Measurements from ENCODE around the gene ZDHHC11B. TPM values are rescaled to one million over a fixed set of nuclear protein-coding genes. Genes with fewer than 3 reads are reported as not detected.
A peak's percentile ranks its signal among the peaks of the same experiment; 100 is the strongest.

ZDHHC11B gene
- total RNA-seq, 4 donors from 2014 or later, result 2.2 to 11.7 (median 6.2) TPM

- no peaks in the 10 kb centered on the region for H3K9me3 ChIP-seq
- H3K27me3 ChIP-seq, result no peaks in the 10 kb centered on the region
- H3K27ac ChIP-seq (replicated peaks in 1 of 4), result no peak overlapping the region
- H3K4me3 ChIP-seq, result no peak overlapping the region
- TF ChIP-seq CTCF (IDR thresholded peaks at IDR 0.05) (no peak), POLR2AphosphoS5 (IDR thresholded peaks at IDR 0.05) (no peak), POLR2A (IDR thresholded peaks at IDR 0.05; ENCODE audit: low read depth) (no peak), EP300 (IDR thresholded peaks at IDR 0.05) (no peak)
- no peak for DNase-seq (ENCODE audit: extremely low spot score)
- 79% methylated on average over 13 of the region's 13 CpGs for WGBS
- H3K36me3 ChIP-seq, result peaks cover 21 to 47% (median 41%) of the 10 kb centered on the region in 4 donors
- intact Hi-C loops (cut with DNase I), result no loop called here
- peaks cover 13 to 50% (median 43%) of the 10 kb centered on the region in 4 donors for H3K4me1 ChIP-seq
Observed at GRCh38 chr5:666816-667498, 117.6 kb downstream of the ZDHHC11B start.

GRCh38 chr5:665956-666711, 118.4 kb downstream of the ZDHHC11B start:
- Histone ChIP-seq H3K4me3 (no peak overlapping the region), H3K36me3 (peaks cover 29 to 55% (median 49%) of the 10 kb centered on the region in 4 donors), H3K27ac (replicated peaks in 1 of 4) (peak overlapping the region in 1 of 4 donors; percentile 28), H3K4me1 (peaks cover 5 to 42% (median 35%) of the 10 kb centered on the region in 4 donors), H3K9me3 (no peaks in the 10 kb centered on the region), H3K27me3 (no peaks in the 10 kb centered on the region)
- no peak for TF ChIP-seq CTCF (IDR thresholded peaks at IDR 0.05)
- TF ChIP-seq POLR2AphosphoS5 (IDR thresholded peaks at IDR 0.05), result no peak
- TF ChIP-seq EP300 (IDR thresholded peaks at IDR 0.05), result no peak
- no peak for TF ChIP-seq POLR2A (IDR thresholded peaks at IDR 0.05; ENCODE audit: low read depth)
- WGBS, result 84% methylated on average over 20 of the region's 40 CpGs
- no peak for DNase-seq (ENCODE audit: extremely low spot score)
- intact Hi-C loops (cut with DNase I), result no loop called here

GRCh38 chr5:665541-665955, 119.0 kb downstream of the ZDHHC11B start:
- Histone ChIP-seq H3K4me3 (no peak overlapping the region), H3K27ac (replicated peaks in 1 of 4) (no peak overlapping the region), H3K9me3 (no peaks in the 10 kb centered on the region), H3K4me1 (peaks cover 3 to 36% (median 29%) of the 10 kb centered on the region in 4 donors), H3K36me3 (peaks cover 29 to 60% (median 54%) of the 10 kb centered on the region in 4 donors), H3K27me3 (no peaks in the 10 kb centered on the region)
- WGBS, result 80% methylated on average over 8 of the region's 8 CpGs
- no peak for DNase-seq (ENCODE audit: extremely low spot score)
- intact Hi-C loops (cut with DNase I), result no loop called here
- no peak for TF ChIP-seq EP300 (IDR thresholded peaks at IDR 0.05)

GRCh38 chr5:664994-665360, 119.6 kb downstream of the ZDHHC11B start:
- Histone ChIP-seq H3K27ac (replicated peaks in 1 of 4) (no peak overlapping the region), H3K4me3 (no peak overlapping the region), H3K4me1 (peaks cover 3 to 30% (median 23%) of the 10 kb centered on the region in 4 donors), H3K36me3 (peaks cover 29 to 66% (median 58%) of the 10 kb centered on the region in 4 donors), H3K27me3 (no peaks in the 10 kb centered on the region), H3K9me3 (no peaks in the 10 kb centered on the region)
- DNase-seq (ENCODE audit: extremely low spot score), result no peak
- 91% methylated on average over 10 of the region's 20 CpGs for whole genome bisulfite sequencing
- intact Hi-C loops (cut with DNase I), result no loop called here
- TF ChIP-seq CTCF (IDR thresholded peaks at IDR 0.05), result no peak

GRCh38 chr5:664343-664993, 120.1 kb downstream of the ZDHHC11B start:
- DNase-seq (ENCODE audit: extremely low spot score), result no peak
- no peaks in the 10 kb centered on the region for H3K9me3 ChIP-seq
- WGBS, result 83% methylated on average over 4 of the region's 24 CpGs
- H3K4me1 ChIP-seq, result peaks cover 3 to 25% (median 18%) of the 10 kb centered on the region in 4 donors
- no peaks in the 10 kb centered on the region for H3K27me3 ChIP-seq
- H3K4me3 ChIP-seq, result no peak overlapping the region
- H3K27ac ChIP-seq (replicated peaks in 1 of 4), result no peak overlapping the region
- TF ChIP-seq POLR2AphosphoS5 (IDR thresholded peaks at IDR 0.05), result no peak
- TF ChIP-seq POLR2A (IDR thresholded peaks at IDR 0.05; ENCODE audit: low read depth), result no peak
- TF ChIP-seq CTCF (IDR thresholded peaks at IDR 0.05), result no peak
- TF ChIP-seq EP300 (IDR thresholded peaks at IDR 0.05), result no peak
- H3K36me3 ChIP-seq, result peaks cover 29 to 71% (median 64%) of the 10 kb centered on the region in 4 donors
- intact Hi-C loops (cut with DNase I), result no loop called here

Data from esophagus muscularis mucosa (tissue), 4 donors.